Limb (tissue), 2 donors: ENCODE measurements around the gene CYP2U1.

Source experiments
- DNase-seq, 2 donors: peaks; one replicate each; pipeline ENCODE4 v3.0.0-alpha.2; 2016; ENCODE audit errors: extremely low spot score in 2 of 2

Gene CYP2U1

GRCh38 chr4:107978716-107979451 lies 47.5 kb downstream of the CYP2U1 start:
- DNase-seq = no peak

- no peak for DNase-seq
Observed at GRCh38 chr4:107987916-107988762, 56.8 kb downstream of the CYP2U1 start.

GRCh38 chr4:107988763-107989035 lies 57.4 kb downstream of the CYP2U1 start:
- no peak for DNase-seq

GRCh38 chr4:107989162-107989536 lies 57.8 kb downstream of the CYP2U1 start:
- no peak for DNase-seq

- peak; percentile 92 to 95 for DNase-seq
Observed at GRCh38 chr4:107989537-107990386, 58.4 kb downstream of the CYP2U1 start, which contains the start of gene HADH. Gene HADH (plus strand): TSS chr4:107989889. CDS start chr4:107989933, 44 bp downstream.

- DNase-seq = no peak
Observed at GRCh38 chr4:107991945-107992630, 60.7 kb downstream of the CYP2U1 start.

- DNase-seq = no peak
Observed at GRCh38 chr4:107993969-107994368, 62.6 kb downstream of the CYP2U1 start.

GRCh38 chr4:107994894-107995293 lies 63.5 kb downstream of the CYP2U1 start:
- no peak for DNase-seq

- DNase-seq = peak in 1 of 2 donors; percentile 42
Observed at GRCh38 chr4:107996949-107997788, 65.8 kb downstream of the CYP2U1 start.

- DNase-seq = no peak
Observed at GRCh38 chr4:107997794-107998193, 66.4 kb downstream of the CYP2U1 start.

- DNase-seq = no peak
Observed at GRCh38 chr4:107999932-108000539, 68.7 kb downstream of the CYP2U1 start.

GRCh38 chr4:108001540-108002135 lies 70.3 kb downstream of the CYP2U1 start:
- DNase-seq = no peak
